ENCODE measurements around the gene UBALD2. TPM values are rescaled to one million over a fixed set of nuclear protein-coding genes. Genes with fewer than 3 reads are reported as not detected.

The UBALD2 gene
- total and polyA plus RNA-seq, 2 of the 8 experiments (the other 6 are each of a cell fraction or from before 2014, with no cell fraction given), result 17.8 to 22.6 TPM

GRCh38 chr17:76318586-76318985 lies 53.4 kb downstream of the UBALD2 start:
- no peak overlapping the region for H2BK20ac ChIP-seq (ENCODE audit: low read length)
- no peak overlapping the region for H2BK120ac ChIP-seq (replicated peaks; ENCODE audit: low read depth, low read length)
- DNase-seq (ENCODE audit: low read depth in 1 of 2, low spot score in 2 of 2) (no peak), FAIRE-seq (no peak)
- H3K23me2 ChIP-seq (ENCODE audit: low read depth, low read length), result no peaks in the 10 kb centered on the region
- H3K36me3 ChIP-seq (ENCODE audit: control insufficient read depth in 2 of 4, insufficient read depth in 4 of 4, low read length in 3 of 4), result peaks cover 3 to 10% (median 4%) of the 10 kb centered on the region in 4 experiments; a peak in 5 of 8 replicates
- no peak overlapping the region for H2AFZ ChIP-seq (ENCODE audit: low read length)
- CTCF ChIA-PET (ENCODE audit: partially characterized antibody), result interaction anchor here (1.3 to 2.2 kb wide), 2 partner anchors 79 to 228 kb away, joined by 3 to 12 read pairs; no protein-coding TSS in a partner anchor
- H3K79me1 ChIP-seq (ENCODE audit: low read depth, low read length), result peaks cover 2% of the 10 kb centered on the region; the same call in 1 of the 2 replicates
- POLR2A ChIA-PET (ENCODE audit: partially characterized antibody), result no interaction called here
- no peak overlapping the region for H3K27ac ChIP-seq (ENCODE audit: low read depth, low read length)
- H3K9me3 ChIP-seq (ENCODE audit: insufficient read depth in 2 of 2, low read depth in 1 of 2, low read length in 1 of 2), result no peaks in the 10 kb centered on the region
- no peaks in the 10 kb centered on the region for H4K20me1 ChIP-seq (replicated peaks in 1 of 2; ENCODE audit: control insufficient read depth in 1 of 2, insufficient read depth in 2 of 2, low read length in 2 of 2)
- H3K9ac ChIP-seq (replicated peaks in 1 of 4; ENCODE audit: extremely low read depth in 1 of 4, low read depth in 3 of 4, low read length in 3 of 4), result no peak overlapping the region
- no peaks in the 10 kb centered on the region for H3K4me1 ChIP-seq (replicated peaks in 1 of 4; ENCODE audit: control insufficient read depth in 3 of 4, insufficient read depth in 4 of 4, low read length in 3 of 4)
- no peak overlapping the region for H4K8ac ChIP-seq (ENCODE audit: extremely low read depth, insufficient read depth, low read length)
- no peak overlapping the region for H3K4me2 ChIP-seq (ENCODE audit: insufficient read depth in 1 of 2, low read depth in 2 of 2, low read length in 2 of 2)
- no peak overlapping the region for H3K18ac ChIP-seq (ENCODE audit: extremely low read depth, low read length)
- no peak overlapping the region for H4K91ac ChIP-seq (replicated peaks; ENCODE audit: insufficient read length, low read length)
- no peak overlapping the region for H3K4ac ChIP-seq (replicated peaks; ENCODE audit: insufficient read length, low read depth, low read length)
- no peak overlapping the region for H3K14ac ChIP-seq (ENCODE audit: insufficient read length)
- H3K23ac ChIP-seq (ENCODE audit: insufficient read length), result no peak overlapping the region
- no peak overlapping the region for H3K56ac ChIP-seq (replicated peaks; ENCODE audit: insufficient read length, low read depth, low read length)
- H2BK15ac ChIP-seq (ENCODE audit: low read length), result no peak overlapping the region
- H4K5ac ChIP-seq (ENCODE audit: insufficient read length, low read depth, low read length), result no peak overlapping the region
- no peak overlapping the region for H2BK12ac ChIP-seq (ENCODE audit: low read depth, low read length)
- 90% methylated on average over 3 of the region's 3 CpGs; no CpG with 5 or more reads in 1 of the 2 experiments for WGBS, 2 experiments (ENCODE audit: extremely low coverage in 1 of 2, insufficient coverage in 1 of 2, insufficient read length in 1 of 2, insufficient replicate concordance in 2 of 2, low coverage in 1 of 2, low lambda C conversion rate in 2 of 2, missing lambda C conversion rate in 1 of 2)
- H3K79me2 ChIP-seq (ENCODE audit: control insufficient read depth in 1 of 2, insufficient read depth in 2 of 2, low read length in 2 of 2), result no peaks in the 10 kb centered on the region
- no peak overlapping the region for H2AK5ac ChIP-seq (ENCODE audit: low read depth, low read length)
- no peaks in the 10 kb centered on the region for H3K27me3 ChIP-seq (replicated peaks in 1 of 4; ENCODE audit: control insufficient read depth in 3 of 4, extremely low read depth in 1 of 4, insufficient read depth in 3 of 4, low read length in 3 of 4)
- H2BK5ac ChIP-seq (ENCODE audit: low read depth, low read length), result no peak overlapping the region
- no peak overlapping the region for H3K4me3 ChIP-seq (ENCODE audit: extremely low read depth in 1 of 4, insufficient read depth in 2 of 4, low read depth in 3 of 4, low read length in 4 of 4)
- no peak for TF ChIP-seq CBX5 (IDR thresholded peaks at IDR 0.05; ENCODE audit: low read depth, low read length)
- TF ChIP-seq, protein P1, sequence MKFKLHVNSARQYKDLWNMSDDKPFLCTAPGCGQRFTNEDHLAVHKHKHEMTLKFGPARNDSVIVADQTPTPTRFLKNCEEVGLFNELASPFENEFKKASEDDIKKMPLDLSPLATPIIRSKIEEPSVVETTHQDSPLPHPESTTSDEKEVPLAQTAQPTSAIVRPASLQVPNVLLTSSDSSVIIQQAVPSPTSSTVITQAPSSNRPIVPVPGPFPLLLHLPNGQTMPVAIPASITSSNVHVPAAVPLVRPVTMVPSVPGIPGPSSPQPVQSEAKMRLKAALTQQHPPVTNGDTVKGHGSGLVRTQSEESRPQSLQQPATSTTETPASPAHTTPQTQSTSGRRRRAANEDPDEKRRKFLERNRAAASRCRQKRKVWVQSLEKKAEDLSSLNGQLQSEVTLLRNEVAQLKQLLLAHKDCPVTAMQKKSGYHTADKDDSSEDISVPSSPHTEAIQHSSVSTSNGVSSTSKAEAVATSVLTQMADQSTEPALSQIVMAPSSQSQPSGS (IDR thresholded peaks at IDR 0.05; ENCODE audit: low read length), result no peak
- TF ChIP-seq POLR2AphosphoS5 (IDR thresholded peaks at IDR 0.05; ENCODE audit: low read depth, low read length), result no peak
- no peak for TF ChIP-seq SAP30 (IDR thresholded peaks at IDR 0.05; ENCODE audit: insufficient read depth, insufficient replicate concordance, low read length)
- TF ChIP-seq NRF1 (IDR thresholded peaks at IDR 0.05; ENCODE audit: low read depth, low read length), result no peak
- no peak for TF ChIP-seq ZNF274 (IDR thresholded peaks at IDR 0.05; ENCODE audit: borderline replicate concordance, extremely low read depth, low read length)
- TF ChIP-seq TCF12 (IDR thresholded peaks at IDR 0.05; ENCODE audit: low read depth, low read length), result no peak
- TF ChIP-seq SP2 (IDR thresholded peaks at IDR 0.05; ENCODE audit: low read length), result no peak
- no peak for TF ChIP-seq E2F6 (IDR thresholded peaks at IDR 0.05)
- no peak for TF ChIP-seq GTF2F1 (IDR thresholded peaks at IDR 0.05; ENCODE audit: borderline replicate concordance, low read depth, low read length)
- TF ChIP-seq BACH1 (IDR thresholded peaks at IDR 0.05; ENCODE audit: low read length), result no peak
- no peak for TF ChIP-seq GABPA (IDR thresholded peaks at IDR 0.05; ENCODE audit: borderline replicate concordance, insufficient read depth, low read length)

All from H1 (cell line).